HepG2 (cell line): Measurements from ENCODE around the gene NBEA. TPM values are rescaled to one million over a fixed set of nuclear protein-coding genes. Genes with fewer than 3 reads are reported as not detected.

ENCODE experiments used
- ATAC-seq: fragments of 200-7000 bp; cut with Tn5 transposase; 3 replicates; pipeline ENCODE4 v1.9.1; 2020; ENCODE audit warnings: mild to moderate bottlenecking, moderate library complexity
- BruUV-seq: library from RNA; stranded (reverse); fragments of 400-500 nt; replicated peaks from 2 replicates; lab custom pipeline; 2021; lab: Mats Ljungman, UMichigan
- CTCF ChIA-PET: fragments of 300-600 bp; formaldehyde crosslinking; extraction: SDS; loops from one replicate; lab custom pipeline; 2021; ENCODE audit warnings: low total read pairs, inconsistent platforms, low intra/inter-chr PET ratio; lab: Yijun Ruan, JAX
- POLR2A ChIA-PET: fragments of 350-600 bp; sonication (Branson Sonifier 250); formaldehyde crosslinking; loops from one replicate; lab custom pipeline; 2020; ENCODE audit warnings: antibody characterized with exemption, inconsistent platforms; lab: Yijun Ruan, JAX
- DNase-seq: peaks from one replicate; pipeline ENCODE4 v3.0.0-alpha.2; 2015; ENCODE audit warnings: low spot score
- FAIRE-seq: peaks from 3 replicates; lab custom pipeline; 2011; peaks lifted over from hg19 to GRCh38; lab: Jason Lieb, UNC
- H2AFZ ChIP-seq: one replicate; pipeline ENCODE4 v1.6.1; 2011; ENCODE audit warnings: low read length, inconsistent platforms
- H3K27ac ChIP-seq: fragments of 300-600 bp; 3 replicates; pipeline ENCODE4 v1.8.0; 2011; ENCODE audit warnings: mixed run types, mild to moderate bottlenecking, mixed read lengths, low read length, inconsistent platforms; ENCODE audit not compliant: insufficient read depth; ENCODE audit errors: extremely low read length
- H3K27me3 ChIP-seq, 2 experiments: fragments of 200-600 bp in 1 of 2; 2 replicates in 1 of 2; 3 replicates in 1 of 2; pipeline versions ENCODE4 v1.6.0 to v1.8.0; 2011; ENCODE audit warnings: low read length in 2 of 2, mild to moderate bottlenecking in 2 of 2, moderate library complexity in 2 of 2, inconsistent platforms in 1 of 2; ENCODE audit not compliant: insufficient read depth in 2 of 2, control insufficient read depth in 1 of 2
- H3K36me3 ChIP-seq, 2 experiments: fragments of 200-600 bp in 1 of 2; replicated peaks in 1 of 2; 2 replicates in 1 of 2; 3 replicates in 1 of 2; pipeline versions ENCODE4 v1.5.1 to v1.8.0; 2011; ENCODE audit warnings: low read length in 2 of 2, inconsistent platforms in 1 of 2; ENCODE audit not compliant: insufficient read depth in 2 of 2, control insufficient read depth in 1 of 2
- H3K4me1 ChIP-seq: 2 replicates; pipeline ENCODE4 v1.5.1; 2012; ENCODE audit warnings: low read length, inconsistent platforms; ENCODE audit not compliant: insufficient read depth
- H3K4me2 ChIP-seq: 2 replicates; pipeline ENCODE4 v1.6.0; 2011; ENCODE audit warnings: low read depth, low read length, inconsistent platforms
- H3K4me3 ChIP-seq, 3 experiments: fragments of 200-600 bp in 1 of 3; sonication (generic), shearing (Covaris generic) in 1 of 3; replicated peaks in 1 of 3; 2 replicates each; pipeline ENCODE4 v1.5.1; 2011 to 2016; ENCODE audit warnings: low read length in 3 of 3, inconsistent platforms in 2 of 3, low read depth in 2 of 3, mild to moderate bottlenecking in 2 of 3, control low read depth in 1 of 3, mixed read lengths in 1 of 3; ENCODE audit not compliant: insufficient read depth in 1 of 3
- H3K79me2 ChIP-seq: one replicate; pipeline ENCODE4 v1.6.1; 2011; ENCODE audit warnings: low read length, inconsistent platforms; ENCODE audit not compliant: insufficient read depth
- H3K9ac ChIP-seq: 2 replicates; pipeline ENCODE4 v1.6.0; 2011; ENCODE audit warnings: mild to moderate bottlenecking, low read depth, low read length, inconsistent platforms; ENCODE audit not compliant: insufficient read depth
- H3K9me3 ChIP-seq: 2 replicates; pipeline ENCODE4 v1.5.1; 2012; ENCODE audit warnings: mild to moderate bottlenecking, low read length
- H4K20me1 ChIP-seq: 2 replicates; pipeline ENCODE4 v1.6.0; 2011; ENCODE audit warnings: inconsistent platforms, mild to moderate bottlenecking, low read length, moderate library complexity; ENCODE audit not compliant: insufficient read depth
- ERF ChIP-seq: IDR thresholded peaks from 2 replicates; pipeline ENCODE4 v1.6.1; 2018; ENCODE audit warnings: missing biosample characterization, missing genetic modification reagents
- FOXM1 ChIP-seq: sonication (generic); formaldehyde crosslinking; IDR thresholded peaks from 2 replicates; pipeline ENCODE4 v1.5.0; 2020; ENCODE audit warnings: missing genetic modification reagents
- GLMP ChIP-seq: sonication (generic); formaldehyde crosslinking; IDR thresholded peaks from 2 replicates; pipeline ENCODE4 v1.9.0; 2021; ENCODE audit warnings: missing genetic modification reagents, mild to moderate bottlenecking, borderline replicate concordance
- MAFG ChIP-seq: sonication (generic); formaldehyde crosslinking; IDR thresholded peaks from 2 replicates; pipeline ENCODE4 v1.5.1; 2020; ENCODE audit warnings: mild to moderate bottlenecking, missing genetic modification reagents
- MBD4 ChIP-seq: IDR thresholded peaks from 2 replicates; pipeline ENCODE4 v1.6.1; 2012; ENCODE audit warnings: low read length, inconsistent platforms, borderline replicate concordance
- NFKBIZ ChIP-seq: IDR thresholded peaks from 2 replicates; pipeline ENCODE4 v1.6.1; 2018; ENCODE audit warnings: missing genetic modification reagents, missing compliant biosample characterization
- PAWR ChIP-seq: sonication (generic); formaldehyde crosslinking; IDR thresholded peaks from 2 replicates; pipeline ENCODE4 v1.4.0; 2020; ENCODE audit warnings: missing genetic modification reagents, mild to moderate bottlenecking, borderline replicate concordance
- RNF219 ChIP-seq: sonication (generic); formaldehyde crosslinking; IDR thresholded peaks from 2 replicates; pipeline ENCODE4 v1.5.0; 2020; ENCODE audit warnings: mild to moderate bottlenecking, missing genetic modification reagents
- SKIL ChIP-seq: sonication (generic); formaldehyde crosslinking; IDR thresholded peaks from 2 replicates; pipeline ENCODE4 v1.8.0; 2022; ENCODE audit warnings: missing genetic modification reagents, mild to moderate bottlenecking, moderate library complexity, borderline replicate concordance
- SRF ChIP-seq: IDR thresholded peaks from 2 replicates; pipeline ENCODE4 v1.6.1; 2011; ENCODE audit warnings: mild to moderate bottlenecking, low read depth, low read length, moderate library complexity
- TBX3 ChIP-seq: fragments of 450-650 bp; IDR thresholded peaks from 2 replicates; pipeline ENCODE4 v1.6.1; 2017; ENCODE audit warnings: antibody characterized with exemption, mild to moderate bottlenecking, inconsistent platforms, borderline replicate concordance
- TCF12 ChIP-seq, 2 experiments: fragments of 450-650 bp in 1 of 2; sonication (generic) in 1 of 2; formaldehyde crosslinking in 1 of 2; IDR thresholded peaks; 2 replicates each; pipeline versions ENCODE4 v1.6.1 to v1.8.0; 2017 to 2022; ENCODE audit warnings: antibody characterized with exemption in 1 of 2, mild to moderate bottlenecking in 1 of 2, missing genetic modification reagents in 1 of 2, moderate library complexity in 1 of 2
- ZMAT3 ChIP-seq: sonication (generic); formaldehyde crosslinking; conservative IDR thresholded peaks from 2 replicates; pipeline ENCODE4 v1.7.0; 2021; ENCODE audit warnings: missing genetic modification reagents
- ZNF235 ChIP-seq: sonication (generic); formaldehyde crosslinking; IDR thresholded peaks from 2 replicates; pipeline ENCODE4 v1.8.1; 2023; ENCODE audit warnings: mild to moderate bottlenecking, missing genetic modification reagents, borderline replicate concordance
- ZNF687 ChIP-seq: sonication (generic); formaldehyde crosslinking; IDR thresholded peaks from 2 replicates; pipeline ENCODE4 v1.5.1; 2020; ENCODE audit warnings: mild to moderate bottlenecking, missing genetic modification reagents, moderate library complexity
- ZNF777 ChIP-seq: sonication (generic); formaldehyde crosslinking; IDR thresholded peaks from 2 replicates; pipeline ENCODE4 v1.4.0; 2020; ENCODE audit warnings: missing genetic modification reagents
- WGBS: methylation state at CpG from one replicate; pipeline ENCODE4 v1.1.6; 2017; ENCODE audit warnings: low lambda C conversion rate; 5-methylcytosine and 5-hydroxymethylcytosine counted together
- in situ Hi-C: cut with HindIII; loops from 2 replicates; pipeline ENCODE4 v1.10.0; 2017; ENCODE audit warnings: low pct_unique_long_range_greater_than_20kb; ENCODE audit not compliant: extremely low pct_ligation_motif_present
- intact Hi-C: fragments of 100-400 bp; cut with micrococcal nuclease; formaldehyde crosslinking; loops from one replicate; pipeline ENCODE4 v1.10.0; 2022; ENCODE audit not compliant: unreplicated experiment
- polyA plus RNA-seq, 8 experiments: library from polyadenylated mRNA; depleted of rRNA in 3 of 8; stranded (reverse) in 7 of 8; unstranded in 1 of 8; fragments of >200 nt; fragmentation: Illumina TruSeq in 4 of 8; extraction: Trizol in 4 of 8; gene quantifications; 2 replicates each; pipeline versions ENCODE4 v1.2.1 to v1.2.3, GENCODE V29; 2011 to 2016; ENCODE audit warnings: low read depth in 4 of 8, missing spikeins in 1 of 8, mixed read lengths in 1 of 8; ENCODE audit not compliant: insufficient read depth in 1 of 8
- total RNA-seq, 5 experiments: library from RNA; depleted of rRNA; stranded (reverse); fragments of >200 nt; fragmentation: Illumina TruSeq; extraction: Trizol; gene quantifications; 2 replicates each; pipeline ENCODE4 v1.2.3, GENCODE V29; 2016; ENCODE audit warnings: low read depth in 1 of 5

Gene NBEA
- total and polyA plus RNA-seq, 2 of the 13 experiments (the other 11 are each of a cell fraction or from before 2014, with no cell fraction given): 2.7 to 2.8 TPM

- no peak for ATAC-seq
- no peak for TF ChIP-seq NFKBIZ (CRISPR knock-in tag)
- no peak for TF ChIP-seq ZMAT3 (CRISPR knock-in tag)
- no peak for TF ChIP-seq TCF12 (IDR thresholded peaks at IDR 0.05)
- TF ChIP-seq TCF12 (CRISPR knock-in tag; IDR thresholded peaks at IDR 0.05): no peak
- TF ChIP-seq ZNF235 (CRISPR knock-in tag): no peak
- no peak for TF ChIP-seq TBX3
- TF ChIP-seq MAFG (CRISPR knock-in tag): no peak
- TF ChIP-seq FOXM1 (CRISPR knock-in tag): no peak
- TF ChIP-seq PAWR (CRISPR knock-in tag): no peak
- TF ChIP-seq ERF (CRISPR knock-in tag): no peak
- no peak for TF ChIP-seq GLMP (CRISPR knock-in tag)
- TF ChIP-seq ZNF687: no peak
- no peak for TF ChIP-seq SKIL (CRISPR knock-in tag)
- no peak for TF ChIP-seq ZNF777
- TF ChIP-seq MBD4: no peak
- TF ChIP-seq RNF219 (CRISPR knock-in tag): no peak
- TF ChIP-seq SRF: no peak
These were observed 557.2 kb downstream of the NBEA start for GRCh38 chr13:35499196-35499662.

More at GRCh38 chr13:35499196-35499662, 557.2 kb downstream of the NBEA start:
- H3K79me2 ChIP-seq: no peaks in the 10 kb centered on the region
- in situ Hi-C loops (no loop called here), intact Hi-C loops (no loop called here)
- no peaks in the 10 kb centered on the region; a peak in 1 of 5 replicates for H3K27me3 ChIP-seq
- H3K9ac ChIP-seq: no peak overlapping the region
- no TSS peak for BruUV-seq
- ChIA-PET CTCF (no interaction called here), POLR2A (no interaction called here)
- no peak for FAIRE-seq
- no peak overlapping the region for H3K27ac ChIP-seq
- H3K4me3 ChIP-seq: no peak overlapping the region
- H3K4me1 ChIP-seq: no peaks in the 10 kb centered on the region
- no peaks in the 10 kb centered on the region for H4K20me1 ChIP-seq
- no peaks in the 10 kb centered on the region for H3K9me3 ChIP-seq
- 25% methylated on average over 2 of the region's 2 CpGs for WGBS
- DNase-seq: no peak
- H3K36me3 ChIP-seq: no peaks in the 10 kb centered on the region
- no peak overlapping the region for H3K4me2 ChIP-seq
- H2AFZ ChIP-seq: no peak overlapping the region
